Fibroblast of lung (primary cell): ENCODE data around the gene FRMD1.

Experiments used
- EZH2 ChIP-seq: IDR thresholded peaks from 2 replicates; pipeline ENCODE4 v1.5.1; 2012; ENCODE audit warnings: low read length, control low read depth, mild to moderate bottlenecking; ENCODE audit errors: missing control alignments
- TF ChIP-seq, protein P1 (sequence below), 2 donors: IDR thresholded peaks in 1 of 2; conservative IDR thresholded peaks in 1 of 2; 1 replicate in 1 of 2; 2 replicates in 1 of 2; pipeline ENCODE4 v1.5.1; 2011 to 2012; ENCODE audit warnings: low read length in 2 of 2, control low read depth in 1 of 2, inconsistent platforms in 1 of 2, low read depth in 1 of 2, mild to moderate bottlenecking in 1 of 2

DNA sequence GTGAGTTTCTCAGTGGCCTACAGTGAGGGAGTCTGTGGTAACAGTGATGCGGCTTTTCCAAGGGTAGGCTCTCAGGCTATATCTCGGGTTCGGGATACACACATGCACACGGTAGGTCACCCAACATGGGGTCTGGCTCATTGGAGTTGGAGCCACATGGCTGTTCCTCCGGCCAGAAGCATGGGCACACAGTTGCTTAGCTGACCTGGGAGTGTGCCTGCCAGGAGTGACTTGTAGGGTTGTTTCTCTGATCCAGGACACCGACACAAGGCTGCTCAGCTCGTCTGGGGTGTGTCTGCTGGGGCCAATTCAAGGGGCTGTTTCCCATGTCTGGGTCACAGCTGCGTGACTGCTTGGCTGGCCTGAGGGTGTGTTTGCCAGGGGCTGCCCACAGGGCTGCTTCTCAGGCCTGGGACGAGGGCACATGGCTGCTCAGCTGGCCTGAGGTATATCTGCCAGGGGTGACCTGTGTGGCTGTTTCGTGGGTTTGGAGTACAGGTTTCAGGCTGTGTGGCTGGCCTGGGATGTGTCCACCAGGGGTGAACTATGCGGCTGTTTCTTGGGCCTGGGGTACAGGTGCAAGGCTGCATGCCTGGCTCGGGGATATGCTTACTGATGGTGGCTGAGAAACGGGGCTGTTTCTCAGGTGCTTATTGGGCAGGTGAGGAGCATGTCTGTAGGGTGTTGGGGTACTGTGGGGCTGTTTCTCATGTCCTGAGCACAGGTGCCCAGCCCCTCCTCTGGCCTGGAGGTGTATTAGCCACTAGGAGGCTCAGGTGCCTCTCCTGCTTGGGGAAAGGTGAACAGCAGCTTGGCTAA is 66.4 kb downstream of the FRMD1 start:
- TF ChIP-seq, protein P1, sequence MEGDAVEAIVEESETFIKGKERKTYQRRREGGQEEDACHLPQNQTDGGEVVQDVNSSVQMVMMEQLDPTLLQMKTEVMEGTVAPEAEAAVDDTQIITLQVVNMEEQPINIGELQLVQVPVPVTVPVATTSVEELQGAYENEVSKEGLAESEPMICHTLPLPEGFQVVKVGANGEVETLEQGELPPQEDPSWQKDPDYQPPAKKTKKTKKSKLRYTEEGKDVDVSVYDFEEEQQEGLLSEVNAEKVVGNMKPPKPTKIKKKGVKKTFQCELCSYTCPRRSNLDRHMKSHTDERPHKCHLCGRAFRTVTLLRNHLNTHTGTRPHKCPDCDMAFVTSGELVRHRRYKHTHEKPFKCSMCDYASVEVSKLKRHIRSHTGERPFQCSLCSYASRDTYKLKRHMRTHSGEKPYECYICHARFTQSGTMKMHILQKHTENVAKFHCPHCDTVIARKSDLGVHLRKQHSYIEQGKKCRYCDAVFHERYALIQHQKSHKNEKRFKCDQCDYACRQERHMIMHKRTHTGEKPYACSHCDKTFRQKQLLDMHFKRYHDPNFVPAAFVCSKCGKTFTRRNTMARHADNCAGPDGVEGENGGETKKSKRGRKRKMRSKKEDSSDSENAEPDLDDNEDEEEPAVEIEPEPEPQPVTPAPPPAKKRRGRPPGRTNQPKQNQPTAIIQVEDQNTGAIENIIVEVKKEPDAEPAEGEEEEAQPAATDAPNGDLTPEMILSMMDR (conservative IDR thresholded peaks at IDR 0.05 in 1 of 2, IDR thresholded peaks at IDR 0.05 in 1 of 2; ENCODE audit: low read depth in 1 of 2, low read length in 2 of 2): no peak
- TF ChIP-seq EZH2: no peak
